IMR-90 (cell line): Measurements from ENCODE around the gene PFN2.

Experiments
- BHLHE40 ChIP-seq: fragments of 150-350 bp; IDR thresholded peaks from 2 replicates; pipeline ENCODE4 v1.6.1; 2016; ENCODE audit warnings: mild to moderate bottlenecking, low read depth, low read length
- CEBPB ChIP-seq: IDR thresholded peaks from 2 replicates; pipeline ENCODE4 v1.6.1; 2012; ENCODE audit warnings: low read depth, low read length, improper control_type of control experiment
- CHD1 ChIP-seq: IDR thresholded peaks from 2 replicates; pipeline ENCODE4 v1.6.1; 2012; ENCODE audit warnings: low read depth, low read length, improper control_type of control experiment
- CTCF ChIP-seq: conservative IDR thresholded peaks from 2 replicates; pipeline ENCODE4 v1.5.1; 2012; ENCODE audit warnings: mild to moderate bottlenecking, low read depth, low read length, improper control_type of control experiment
- ELK1 ChIP-seq: fragments of 150-350 bp; IDR thresholded peaks from 2 replicates; pipeline ENCODE4 v1.6.1; 2016; ENCODE audit warnings: low read depth, mild to moderate bottlenecking, low read length, moderate library complexity, borderline replicate concordance
- MAFK ChIP-seq: IDR thresholded peaks from 2 replicates; pipeline ENCODE4 v1.6.1; 2012; ENCODE audit warnings: low read depth, low read length, improper control_type of control experiment
- MAZ ChIP-seq: IDR thresholded peaks from 2 replicates; pipeline ENCODE4 v1.6.1; 2012; ENCODE audit warnings: low read depth, mild to moderate bottlenecking, low read length, improper control_type of control experiment, moderate library complexity, borderline replicate concordance
- MXI1 ChIP-seq: IDR thresholded peaks from 2 replicates; pipeline ENCODE4 v1.6.1; 2012; ENCODE audit warnings: low read depth, mild to moderate bottlenecking, low read length, moderate library complexity, borderline replicate concordance
- POLR2A ChIP-seq: IDR thresholded peaks from 2 replicates; pipeline ENCODE4 v1.6.1; 2012; ENCODE audit warnings: mild to moderate bottlenecking, low read depth, low read length
- RAD21 ChIP-seq: IDR thresholded peaks from 2 replicates; pipeline ENCODE4 v1.6.1; 2012; ENCODE audit warnings: low read length, improper control_type of control experiment
- RFX5 ChIP-seq: IDR thresholded peaks from 2 replicates; pipeline ENCODE4 v1.8.0; 2012; ENCODE audit warnings: low read depth, mild to moderate bottlenecking, low read length, moderate library complexity
- SMC3 ChIP-seq: fragments of 150-350 bp; IDR thresholded peaks from 2 replicates; pipeline ENCODE4 v1.6.1; 2016; ENCODE audit warnings: low read depth, mild to moderate bottlenecking, antibody characterized with exemption, low read length, moderate library complexity
- USF2 ChIP-seq: fragments of 150-350 bp; IDR thresholded peaks from 2 replicates; pipeline ENCODE4 v1.6.1; 2017; ENCODE audit warnings: mild to moderate bottlenecking, antibody characterized with exemption, low read length, low read depth

- TF ChIP-seq USF2 (no peak), CTCF (no peak), RAD21 (no peak), POLR2A (no peak), MXI1 (no peak), ELK1 (no peak), CEBPB (peak; percentile 97), CHD1 (no peak), BHLHE40 (no peak), RFX5 (no peak), MAFK (no peak), MAZ (no peak), SMC3 (no peak)
These were observed 36.2 kb downstream of the PFN2 start for GRCh38 chr3:149934524-149934923.
